Measurements from ENCODE around the gene SGSH. TPM values are rescaled to one million over a fixed set of nuclear protein-coding genes. Genes with fewer than 3 reads are reported as not detected.

Gene SGSH
- total RNA-seq, 1 donor = 15.9 TPM

DNA sequence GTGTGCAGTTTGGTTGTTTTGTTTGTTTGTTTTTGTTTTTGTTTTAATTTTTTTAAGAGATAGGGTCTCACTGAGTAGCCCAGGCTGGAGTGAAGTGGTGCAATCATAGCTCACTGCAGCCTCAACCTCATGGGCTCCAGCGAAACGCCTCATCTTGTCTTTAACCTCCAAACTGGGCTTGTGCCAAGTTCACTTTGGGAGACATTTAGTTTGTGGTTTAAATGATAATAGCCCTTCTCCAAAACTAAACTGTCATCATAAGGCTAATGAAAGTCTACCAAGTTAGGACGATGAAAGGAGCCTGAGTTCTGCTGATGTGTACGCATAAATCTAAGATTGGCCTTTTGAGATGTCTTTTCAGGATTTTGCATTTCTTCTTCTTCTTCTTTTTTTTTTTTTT is 56.8 kb downstream of the SGSH start:
- DNase-seq (ENCODE audit: insufficient read length, low spot score, missing footprints) = no peak
- Histone ChIP-seq H4K20me1 (ENCODE audit: insufficient read depth, low read length) (no peaks in the 10 kb centered on the region), H3K4me2 (ENCODE audit: insufficient read depth, low read length) (no peak overlapping the region), H3K36me3 (ENCODE audit: insufficient read depth, low read length) (no peaks in the 10 kb centered on the region), H3K27me3 (ENCODE audit: insufficient read depth, low read length) (peaks cover 16% of the 10 kb centered on the region), H3K27ac (ENCODE audit: low read depth, low read length) (no peak overlapping the region), H3K79me2 (ENCODE audit: insufficient read depth, low read length) (no peaks in the 10 kb centered on the region), H3K4me1 (ENCODE audit: insufficient read depth, low read length) (no peaks in the 10 kb centered on the region), H2AFZ (ENCODE audit: low read length) (no peak overlapping the region), H3K9me3 (ENCODE audit: low read depth, low read length) (no peaks in the 10 kb centered on the region), H3K4me3 (ENCODE audit: insufficient read depth, low read length) (no peak overlapping the region)
- TF ChIP-seq CTCF (IDR thresholded peaks at IDR 0.05; ENCODE audit: extremely low read depth, low read depth, low read length) = no peak

DNA sequence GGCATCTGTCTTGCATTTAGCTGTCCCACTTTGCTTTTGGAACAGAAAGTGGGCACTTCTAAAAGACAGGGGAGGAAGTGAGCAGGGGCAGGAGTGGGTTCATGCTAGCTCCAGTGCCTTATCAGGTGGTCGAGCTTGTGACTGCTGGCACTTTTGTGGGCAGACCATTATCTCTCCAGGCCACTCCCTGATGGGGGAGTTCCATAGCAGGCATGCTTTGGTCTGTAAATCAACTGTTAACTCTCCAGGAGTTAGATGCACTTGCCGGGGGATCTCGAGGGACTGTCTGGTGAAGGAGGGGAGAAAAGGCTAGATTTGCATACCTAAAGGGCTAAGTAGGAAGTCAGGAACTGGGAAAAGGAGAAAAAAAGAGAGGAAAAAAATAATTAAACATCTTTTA is 59.6 kb downstream of the SGSH start:
- H3K4me2 ChIP-seq (ENCODE audit: insufficient read depth, low read length) = no peak overlapping the region
- H4K20me1 ChIP-seq (ENCODE audit: insufficient read depth, low read length) = no peaks in the 10 kb centered on the region

More for the DNA sequence above, 59.6 kb downstream of the SGSH start:
- Histone ChIP-seq H3K4me1 (ENCODE audit: insufficient read depth, low read length) (no peaks in the 10 kb centered on the region), H3K79me2 (ENCODE audit: insufficient read depth, low read length) (no peaks in the 10 kb centered on the region), H2AFZ (ENCODE audit: low read length) (no peak overlapping the region), H3K27ac (ENCODE audit: low read depth, low read length) (no peak overlapping the region), H3K27me3 (ENCODE audit: insufficient read depth, low read length) (peaks cover 16% of the 10 kb centered on the region), H3K9me3 (ENCODE audit: low read depth, low read length) (no peaks in the 10 kb centered on the region), H3K4me3 (ENCODE audit: insufficient read depth, low read length) (no peak overlapping the region), H3K36me3 (ENCODE audit: insufficient read depth, low read length) (no peaks in the 10 kb centered on the region)
- TF ChIP-seq CTCF (IDR thresholded peaks at IDR 0.05; ENCODE audit: extremely low read depth, low read depth, low read length) = no peak
- no peak for DNase-seq (ENCODE audit: insufficient read length, low spot score, missing footprints)

Other genes starting within 250 kb of the SGSH start
- gene TBC1D16, start 184.5 kb downstream of the SGSH start, total RNA-seq = 63.1 and 68.8 TPM in 2 replicates
- 8.3 and 11.8 TPM in 2 replicates for gene CCDC40, start 183.7 kb downstream of the SGSH start, total RNA-seq
- 76.7 and 91.3 TPM in 2 replicates for gene GAA, start 118.8 kb downstream of the SGSH start, total RNA-seq
- gene EIF4A3, start 73.2 kb downstream of the SGSH start, total RNA-seq = 44.5 and 46.3 TPM in 2 replicates
- gene CARD14, start 50.3 kb downstream of the SGSH start, total RNA-seq = not detected in 2 replicates
- gene SLC26A11, start 94 bp upstream of the SGSH start, total RNA-seq = 12.7 and 17.4 TPM in 2 replicates
- 134 and 143 TPM in 2 replicates for gene RNF213, start 40.5 kb upstream of the SGSH start, total RNA-seq
- gene ENDOV, start 194.8 kb upstream of the SGSH start, total RNA-seq = 19.5 and 25.9 TPM in 2 replicates

Measured in osteoblast (primary cell).